Suprapubic skin (tissue), 4 donors: ENCODE results near the gene CASP3. TPM values are rescaled to one million over a fixed set of nuclear protein-coding genes. Genes with fewer than 3 reads are reported as not detected.
"Not testable (repeated sequence)": the region's sequence is repeated elsewhere in the genome, so short reads cannot be mapped to it uniquely, and the experiment has no call there.

Source experiments
- DNase-seq, 2 donors: peaks; one replicate each; pipeline ENCODE4 v3.0.0-alpha.2; 2019; ENCODE audit warnings: low spot score in 2 of 2
- H3K27ac ChIP-seq: fragments of 200-600 bp; sonication (generic); one replicate; pipeline ENCODE4 v1.5.1; 2019
- H3K27me3 ChIP-seq: fragments of 200-600 bp; sonication (generic); one replicate; pipeline ENCODE4 v1.5.1; 2019
- H3K36me3 ChIP-seq: fragments of 200-600 bp; sonication (generic); one replicate; pipeline ENCODE4 v1.5.1; 2019
- H3K4me1 ChIP-seq: fragments of 200-600 bp; sonication (generic); one replicate; pipeline ENCODE4 v1.5.1; 2019
- H3K4me3 ChIP-seq: fragments of 200-600 bp; sonication (generic); one replicate; pipeline ENCODE4 v1.5.1; 2019; ENCODE audit warnings: mild to moderate bottlenecking
- H3K9me3 ChIP-seq: fragments of 200-600 bp; sonication (generic); one replicate; pipeline ENCODE4 v1.5.1; 2019
- CTCF ChIP-seq, 2 donors: fragments of 200-600 bp in 1 of 2; fragments of 450-650 bp in 1 of 2; sonication (generic) in 1 of 2; IDR thresholded peaks; one replicate each; pipeline ENCODE4 v1.5.1; 2016 to 2019; ENCODE audit warnings: antibody characterized with exemption in 2 of 2, mild to moderate bottlenecking in 1 of 2, moderate library complexity in 1 of 2
- EP300 ChIP-seq: sonication (generic); formaldehyde crosslinking; IDR thresholded peaks from one replicate; pipeline ENCODE4 v1.6.1; 2017; ENCODE audit warnings: antibody characterized with exemption
- POLR2A ChIP-seq, 2 donors: fragments of 450-650 bp; IDR thresholded peaks; one replicate each; pipeline ENCODE4 v1.6.1; 2017; ENCODE audit warnings: antibody characterized with exemption in 2 of 2, mild to moderate bottlenecking in 2 of 2, moderate library complexity in 2 of 2
- POLR2AphosphoS5 ChIP-seq, 3 donors: sonication (generic); formaldehyde crosslinking; IDR thresholded peaks; one replicate each; pipeline ENCODE4 v1.6.1; 2017; ENCODE audit warnings: antibody characterized with exemption in 3 of 3
- WGBS: methylation state at CpG from one replicate; pipeline ENCODE4 v1.1.5; 2018; 5-methylcytosine and 5-hydroxymethylcytosine counted together
- total RNA-seq, 4 donors: library from RNA; depleted of rRNA; stranded (reverse); fragments of >200 nt; gene quantifications; one replicate each; pipeline ENCODE4 v1.1.0, GENCODE V29; 2016

CASP3 gene
- total RNA-seq, 4 donors from 2014 or later, result 13.4 to 16.6 (median 15.0) TPM

GRCh38 chr4:184655889-184656869 is 6.9 kb upstream of the CASP3 start:
- TF ChIP-seq POLR2AphosphoS5 (IDR thresholded peaks at IDR 0.05), result no peak
- TF ChIP-seq EP300, result no peak
- TF ChIP-seq CTCF (IDR thresholded peaks at IDR 0.05), result no peak
- TF ChIP-seq POLR2A (IDR thresholded peaks at IDR 0.05), result no peak
- no peak for DNase-seq
- 95% methylated on average over 8 of the region's 8 CpGs for WGBS
- Histone ChIP-seq H3K36me3 (peaks cover 22% of the 10 kb centered on the region), H3K4me3 (no peak overlapping the region), H3K27me3 (no peaks in the 10 kb centered on the region), H3K27ac (no peak overlapping the region), H3K9me3 (no peaks in the 10 kb centered on the region), H3K4me1 (no peaks in the 10 kb centered on the region)

- Histone ChIP-seq H3K27ac (no peak overlapping the region), H3K36me3 (peaks cover 7% of the 10 kb centered on the region), H3K4me1 (peaks cover 9% of the 10 kb centered on the region), H3K4me3 (no peak overlapping the region), H3K9me3 (no peaks in the 10 kb centered on the region), H3K27me3 (no peaks in the 10 kb centered on the region)
- 14% methylated on average over 2 of the region's 2 CpGs for WGBS
- no peak for DNase-seq
- no peak for TF ChIP-seq POLR2A (IDR thresholded peaks at IDR 0.05)
- no peak for TF ChIP-seq CTCF (IDR thresholded peaks at IDR 0.05)
- no peak for TF ChIP-seq POLR2AphosphoS5 (IDR thresholded peaks at IDR 0.05)
- TF ChIP-seq EP300, result no peak
These were observed 4.4 kb upstream of the CASP3 start for GRCh38 chr4:184653650-184654049.

- not testable (repeated sequence) for H3K9me3 ChIP-seq, H3K4me3 ChIP-seq, H3K27ac ChIP-seq, DNase-seq, H3K36me3 ChIP-seq, H3K27me3 ChIP-seq
- peaks cover 17% of the 10 kb centered on the region for H3K4me1 ChIP-seq
These were observed 3.4 kb upstream of the CASP3 start for GRCh38 chr4:184652681-184653080.

- H3K4me1 ChIP-seq, result peaks cover 25% of the 10 kb centered on the region
- H3K4me3 ChIP-seq, result no peak overlapping the region
- H3K36me3 ChIP-seq, result peaks cover 3% of the 10 kb centered on the region
- 87% methylated on average over 8 of the region's 8 CpGs for WGBS
- no peak overlapping the region for H3K27ac ChIP-seq
- no peaks in the 10 kb centered on the region for H3K27me3 ChIP-seq
- no peak for DNase-seq
- no peaks in the 10 kb centered on the region for H3K9me3 ChIP-seq
- TF ChIP-seq POLR2AphosphoS5 (IDR thresholded peaks at IDR 0.05), result no peak
- TF ChIP-seq POLR2A (IDR thresholded peaks at IDR 0.05), result no peak
- no peak for TF ChIP-seq EP300
- TF ChIP-seq CTCF (IDR thresholded peaks at IDR 0.05), result no peak
These were observed 2.7 kb upstream of the CASP3 start for GRCh38 chr4:184651899-184652298.

GRCh38 chr4:184649971-184650855 is 966 bp upstream of the CASP3 start:
- Histone ChIP-seq H3K4me3 (peak overlapping the region; percentile 99), H3K4me1 (peaks cover 40% of the 10 kb centered on the region), H3K9me3 (no peaks in the 10 kb centered on the region), H3K36me3 (peaks cover 12% of the 10 kb centered on the region), H3K27ac (peak overlapping the region; percentile 96), H3K27me3 (no peaks in the 10 kb centered on the region)
- 24% methylated on average over 21 of the region's 21 CpGs for WGBS
- TF ChIP-seq CTCF (IDR thresholded peaks at IDR 0.05) (no peak), POLR2A (IDR thresholded peaks at IDR 0.05) (no peak), POLR2AphosphoS5 (IDR thresholded peaks at IDR 0.05) (no peak), EP300 (no peak)
- no peak for DNase-seq
